Measurements from ENCODE around the gene SLIT3.

SLIT3 gene

DNA sequence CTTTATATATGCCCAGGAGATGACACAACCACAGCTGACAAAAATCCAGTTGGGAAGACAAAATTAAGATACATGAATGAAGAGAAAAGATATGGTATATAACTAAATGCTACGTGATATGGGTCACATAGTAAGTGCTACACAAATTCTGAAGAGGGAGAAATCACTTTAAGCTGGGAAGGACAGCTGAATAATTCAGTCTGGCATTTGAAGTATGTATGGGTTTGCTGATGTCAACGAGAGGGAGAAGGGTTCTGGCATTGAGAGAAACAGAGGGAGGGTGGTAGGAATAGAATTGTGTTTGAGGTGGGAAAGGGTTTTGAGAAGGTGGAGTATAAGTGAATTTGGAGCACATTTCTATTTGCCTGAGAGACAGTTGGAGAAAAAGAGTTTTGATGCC, 6.7 kb upstream of the SLIT3 start:
- TF ChIP-seq, protein P1, sequence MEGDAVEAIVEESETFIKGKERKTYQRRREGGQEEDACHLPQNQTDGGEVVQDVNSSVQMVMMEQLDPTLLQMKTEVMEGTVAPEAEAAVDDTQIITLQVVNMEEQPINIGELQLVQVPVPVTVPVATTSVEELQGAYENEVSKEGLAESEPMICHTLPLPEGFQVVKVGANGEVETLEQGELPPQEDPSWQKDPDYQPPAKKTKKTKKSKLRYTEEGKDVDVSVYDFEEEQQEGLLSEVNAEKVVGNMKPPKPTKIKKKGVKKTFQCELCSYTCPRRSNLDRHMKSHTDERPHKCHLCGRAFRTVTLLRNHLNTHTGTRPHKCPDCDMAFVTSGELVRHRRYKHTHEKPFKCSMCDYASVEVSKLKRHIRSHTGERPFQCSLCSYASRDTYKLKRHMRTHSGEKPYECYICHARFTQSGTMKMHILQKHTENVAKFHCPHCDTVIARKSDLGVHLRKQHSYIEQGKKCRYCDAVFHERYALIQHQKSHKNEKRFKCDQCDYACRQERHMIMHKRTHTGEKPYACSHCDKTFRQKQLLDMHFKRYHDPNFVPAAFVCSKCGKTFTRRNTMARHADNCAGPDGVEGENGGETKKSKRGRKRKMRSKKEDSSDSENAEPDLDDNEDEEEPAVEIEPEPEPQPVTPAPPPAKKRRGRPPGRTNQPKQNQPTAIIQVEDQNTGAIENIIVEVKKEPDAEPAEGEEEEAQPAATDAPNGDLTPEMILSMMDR (conservative IDR thresholded peaks at IDR 0.05; ENCODE audit: low read length), result no peak
- DNase-seq (ENCODE audit: low read depth), result peak; percentile 62
- H3K4me3 ChIP-seq (ENCODE audit: low read length), result no peak overlapping the region

DNA sequence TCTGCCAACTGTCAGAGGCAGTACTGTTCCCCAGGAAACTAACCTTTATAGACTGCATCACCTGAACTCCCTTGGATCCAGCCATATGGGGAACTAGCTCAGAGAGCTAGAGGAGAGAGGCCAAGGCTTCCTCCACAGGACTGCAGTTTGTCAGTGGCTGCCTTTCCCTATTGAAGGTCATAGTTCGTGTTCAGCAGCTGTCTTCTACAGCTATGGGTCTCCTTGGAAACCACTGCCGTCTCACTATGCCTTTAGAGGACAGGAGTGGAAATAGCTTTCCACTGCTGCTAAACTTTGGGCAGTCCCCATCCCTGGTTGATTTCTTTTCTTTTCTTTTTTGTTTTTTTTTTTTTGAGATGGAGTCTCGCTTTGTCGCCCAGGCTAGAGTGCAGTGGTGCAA, 4.4 kb upstream of the SLIT3 start:
- DNase-seq (ENCODE audit: low read depth), result no peak
- TF ChIP-seq, protein P1 (conservative IDR thresholded peaks at IDR 0.05; ENCODE audit: low read length), result no peak
- H3K4me3 ChIP-seq (ENCODE audit: low read length), result no peak overlapping the region

DNA sequence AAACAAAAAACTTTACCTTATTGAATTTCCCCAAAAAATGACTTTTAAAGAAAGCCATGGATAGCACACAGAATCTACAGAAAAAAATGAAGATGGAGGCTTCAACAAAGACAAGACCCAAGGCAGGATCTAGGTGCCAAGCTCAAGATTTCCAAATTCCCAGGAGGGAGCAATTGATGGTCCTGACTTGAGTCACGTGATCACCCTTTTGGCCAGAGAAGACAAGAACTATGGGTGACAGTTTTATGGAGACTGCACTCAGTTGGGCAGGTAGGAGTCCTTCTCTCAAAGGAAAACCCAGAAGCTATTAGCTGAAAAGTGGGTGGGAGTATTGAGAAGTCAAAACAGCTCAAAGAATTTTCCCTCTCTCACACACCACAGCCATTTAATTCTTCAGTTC, 3.2 kb upstream of the SLIT3 start:
- TF ChIP-seq, protein P1 (conservative IDR thresholded peaks at IDR 0.05; ENCODE audit: low read length), result no peak
- no peak for DNase-seq (ENCODE audit: low read depth)
- H3K4me3 ChIP-seq (ENCODE audit: low read length), result no peak overlapping the region

DNA sequence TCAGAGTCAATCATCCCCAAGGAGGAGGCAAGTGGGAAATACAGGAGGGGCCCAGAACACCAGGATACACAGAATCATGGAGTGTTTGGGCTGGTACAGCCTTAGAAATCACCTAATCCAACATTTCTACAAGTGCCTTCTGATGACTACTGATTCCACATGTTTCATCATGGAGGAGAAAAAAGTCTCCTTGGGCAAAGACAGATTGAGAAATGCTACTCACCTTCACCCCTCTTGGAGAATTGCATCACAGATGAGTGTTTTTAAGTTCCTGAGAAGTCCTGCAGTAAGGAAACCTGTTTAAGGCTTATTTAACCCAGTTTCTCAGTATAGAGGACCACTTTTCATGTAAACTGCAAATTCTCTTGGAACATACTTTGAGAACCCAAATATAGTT, 2.2 kb upstream of the SLIT3 start:
- H3K4me3 ChIP-seq (ENCODE audit: low read length), result no peak overlapping the region
- peak; percentile 62 for DNase-seq (ENCODE audit: low read depth)
- TF ChIP-seq, protein P1 (conservative IDR thresholded peaks at IDR 0.05; ENCODE audit: low read length), result no peak

DNA sequence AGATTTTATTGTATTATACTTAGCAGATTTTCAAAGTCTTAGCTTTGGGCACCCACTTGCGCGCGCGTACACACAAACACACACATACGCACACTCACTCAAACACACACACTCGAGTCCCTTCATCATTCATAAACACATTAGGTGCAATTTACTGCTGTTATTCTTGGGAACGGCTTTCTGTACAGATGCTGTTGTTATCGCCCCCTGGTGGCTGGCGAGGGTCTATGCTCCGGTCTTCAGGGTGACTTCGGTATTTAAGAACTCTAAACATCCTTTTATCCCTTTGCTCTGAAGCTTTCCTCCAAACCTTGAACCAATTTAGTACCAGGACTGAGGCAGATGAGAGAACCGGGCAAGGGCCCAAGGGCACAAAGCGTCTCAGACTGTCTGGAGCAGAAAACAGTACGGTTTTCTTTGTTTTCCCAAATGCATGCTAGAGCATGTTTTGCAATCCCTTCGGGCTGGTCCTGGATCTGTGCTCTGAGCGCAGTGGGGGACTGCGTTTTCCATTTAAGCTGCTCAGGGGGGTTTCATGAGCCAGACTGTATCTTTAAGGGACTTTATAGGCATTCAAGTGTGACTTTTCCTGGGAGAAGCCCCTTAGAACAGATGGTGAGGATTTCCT, 1.7 kb upstream of the SLIT3 start:
- H3K4me3 ChIP-seq (ENCODE audit: low read length), result peak overlapping the region; percentile 9; the same call in 1 of the 2 replicates
- peak; percentile 96 for DNase-seq (ENCODE audit: low read depth)
- TF ChIP-seq, protein P1 (conservative IDR thresholded peaks at IDR 0.05; ENCODE audit: low read length), result peak; percentile 98

DNA sequence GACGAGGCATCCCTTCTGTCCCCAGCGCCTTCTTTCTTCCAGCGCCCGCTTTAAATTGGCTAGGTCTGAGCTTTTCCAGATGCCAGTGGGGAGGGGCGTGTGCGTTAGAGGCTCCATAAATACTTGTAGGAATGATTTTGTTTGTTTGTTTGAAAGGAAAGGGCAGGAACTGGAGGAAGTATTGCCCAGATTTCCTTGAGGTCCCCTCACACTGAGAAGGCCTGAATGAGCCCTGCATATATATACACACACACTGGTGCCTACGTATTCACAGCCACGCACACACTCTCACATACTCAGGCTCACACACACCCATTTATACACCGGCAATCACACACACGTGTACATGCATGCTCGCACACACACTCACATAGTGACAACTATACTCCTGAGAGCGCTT, 1.0 kb upstream of the SLIT3 start:
- TF ChIP-seq, protein P1 (conservative IDR thresholded peaks at IDR 0.05; ENCODE audit: low read length), result no peak
- H3K4me3 ChIP-seq (ENCODE audit: low read length), result no peak overlapping the region
- DNase-seq (ENCODE audit: low read depth), result no peak

DNA sequence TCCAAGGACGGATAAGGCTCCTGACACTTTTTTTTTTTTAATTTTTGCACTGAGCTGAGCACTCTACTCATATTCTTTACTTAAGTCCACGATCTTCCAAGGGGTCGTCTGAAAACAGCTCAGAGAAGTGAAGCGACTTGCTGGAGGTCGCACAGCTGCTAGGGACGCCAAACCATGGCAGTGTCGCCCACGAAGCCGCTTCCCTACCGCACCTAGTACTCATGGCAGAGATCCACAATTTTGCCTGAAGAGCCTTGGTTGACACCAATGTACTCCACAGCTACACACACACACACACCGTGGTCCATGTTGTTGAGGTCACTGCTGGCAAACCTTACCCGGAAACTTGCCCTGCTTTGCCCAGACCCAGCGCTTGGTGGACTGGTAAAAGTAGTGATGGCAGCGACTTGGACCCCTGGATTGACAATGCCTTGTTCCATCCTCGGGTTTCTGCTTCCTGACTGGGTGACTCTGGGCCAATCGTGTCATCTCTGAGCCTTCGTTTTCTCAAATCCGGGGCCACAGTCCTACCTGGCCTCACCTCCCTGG, 521 bp upstream of the SLIT3 start:
- peak overlapping the region; percentile 53 for H3K4me3 ChIP-seq (ENCODE audit: low read length)
- TF ChIP-seq, protein P1 (conservative IDR thresholded peaks at IDR 0.05; ENCODE audit: low read length), result no peak
- peak; percentile 61 for DNase-seq (ENCODE audit: low read depth)
